Hepatocyte (in vitro differentiated cells): ENCODE measurements around the gene FBXL5.

ENCODE experiments used
- CTCF ChIP-seq: fragments of 200-600 bp; sonication (generic); IDR thresholded peaks from 2 replicates; pipeline ENCODE4 v1.5.1; 2016; ENCODE audit warnings: antibody characterized with exemption, mild to moderate bottlenecking; ENCODE audit not compliant: poor library complexity
- EZH2 ChIP-seq: fragments of 200-600 bp; sonication (generic); IDR thresholded peaks from 2 replicates; pipeline ENCODE4 v1.6.1; 2016; ENCODE audit warnings: antibody characterized with exemption, mild to moderate bottlenecking, borderline replicate concordance

- no peak for TF ChIP-seq CTCF
- no peak for TF ChIP-seq EZH2
These were observed 449 bp downstream of the FBXL5 start for GRCh38 chr4:15654593-15655222.
